H9 (cell line): ENCODE measurements around the gene CD52. TPM values are rescaled to one million over a fixed set of nuclear protein-coding genes. Genes with fewer than 3 reads are reported as not detected.

Experiments used
- DNase-seq: peaks from one replicate; pipeline ENCODE4 v3.0.0-alpha.2; 2017
- H2AFZ ChIP-seq: one replicate; pipeline ENCODE4 v1.6.1; 2013; ENCODE audit warnings: mild to moderate bottlenecking, low read length, control low read depth, moderate library complexity
- H2AK5ac ChIP-seq: 2 replicates; pipeline ENCODE4 v1.6.1; 2013; ENCODE audit warnings: low read length, control low read depth, mixed read lengths; ENCODE audit not compliant: insufficient read length
- H2BK120ac ChIP-seq: one replicate; pipeline ENCODE4 v1.6.1; 2013; ENCODE audit warnings: low read depth, mild to moderate bottlenecking, low read length, control low read depth, inconsistent platforms; ENCODE audit not compliant: poor library complexity, severe bottlenecking
- H2BK12ac ChIP-seq: 2 replicates; pipeline ENCODE4 v1.6.1; 2013; ENCODE audit warnings: low read length, control low read depth, mixed read lengths, low read depth; ENCODE audit not compliant: insufficient read length
- H2BK15ac ChIP-seq: 2 replicates; pipeline ENCODE4 v1.6.1; 2013; ENCODE audit warnings: low read depth, low read length, control low read depth
- H2BK20ac ChIP-seq: one replicate; pipeline ENCODE4 v1.6.1; 2013; ENCODE audit warnings: low read depth, mild to moderate bottlenecking, low read length, control low read depth, inconsistent platforms; ENCODE audit not compliant: poor library complexity, severe bottlenecking
- H2BK5ac ChIP-seq: 2 replicates; pipeline ENCODE4 v1.6.1; 2013; ENCODE audit warnings: low read length, control low read depth, mixed read lengths; ENCODE audit not compliant: insufficient read length
- H3K14ac ChIP-seq: 2 replicates; pipeline ENCODE4 v1.6.1; 2013; ENCODE audit warnings: low read length, control low read depth; ENCODE audit not compliant: insufficient read depth
- H3K18ac ChIP-seq: 2 replicates; pipeline ENCODE4 v1.6.1; 2013; ENCODE audit warnings: low read depth, mild to moderate bottlenecking, mixed read lengths, low read length, control low read depth; ENCODE audit not compliant: insufficient read length
- H3K23ac ChIP-seq: 2 replicates; pipeline ENCODE4 v1.6.1; 2013; ENCODE audit warnings: low read length, control low read depth, mixed read lengths, low read depth; ENCODE audit not compliant: insufficient read length
- H3K23me2 ChIP-seq: 2 replicates; pipeline ENCODE4 v1.6.1; 2013; ENCODE audit warnings: low read depth, mild to moderate bottlenecking, mixed read lengths, low read length, control low read depth; ENCODE audit not compliant: insufficient read length, poor library complexity, severe bottlenecking
- H3K27ac ChIP-seq: 2 replicates; pipeline ENCODE4 v1.5.1; 2013; ENCODE audit warnings: low read length, control low read depth, mixed read lengths, low read depth; ENCODE audit not compliant: insufficient read length
- H3K27me3 ChIP-seq: 2 replicates; pipeline ENCODE4 v1.6.1; 2013; ENCODE audit warnings: low read length, control low read depth, inconsistent platforms; ENCODE audit not compliant: insufficient read depth
- H3K4ac ChIP-seq: 2 replicates; pipeline ENCODE4 v1.6.1; 2013; ENCODE audit warnings: low read depth, mild to moderate bottlenecking, control low read depth, inconsistent platforms, low read length, moderate library complexity
- H3K4me1 ChIP-seq: 2 replicates; pipeline ENCODE4 v1.6.1; 2013; ENCODE audit warnings: low read length, control low read depth, inconsistent platforms; ENCODE audit not compliant: insufficient read depth
- H3K4me2 ChIP-seq: 2 replicates; pipeline ENCODE4 v1.6.1; 2013; ENCODE audit warnings: low read length, control low read depth, mixed read lengths; ENCODE audit not compliant: insufficient read length, insufficient read depth
- H3K56ac ChIP-seq: 2 replicates; pipeline ENCODE4 v1.6.1; 2013; ENCODE audit warnings: low read depth, mild to moderate bottlenecking, mixed read lengths, low read length, control low read depth; ENCODE audit not compliant: insufficient read length
- H3K79me1 ChIP-seq: 2 replicates; pipeline ENCODE4 v1.6.1; 2013; ENCODE audit warnings: low read depth, mild to moderate bottlenecking, moderate library complexity, low read length, control low read depth, inconsistent platforms; ENCODE audit not compliant: insufficient read depth, poor library complexity, severe bottlenecking
- H3K79me2 ChIP-seq: 2 replicates; pipeline ENCODE4 v1.6.1; 2013; ENCODE audit warnings: low read length, control low read depth, inconsistent platforms; ENCODE audit not compliant: insufficient read depth
- H3K9ac ChIP-seq: 2 replicates; pipeline ENCODE4 v1.6.1; 2013; ENCODE audit warnings: low read length, control low read depth, mixed read lengths; ENCODE audit not compliant: insufficient read length; ENCODE audit errors: extremely low read depth
- H3K9me3 ChIP-seq: one replicate; pipeline ENCODE4 v1.6.1; 2013; ENCODE audit warnings: low read depth, low read length, inconsistent platforms; ENCODE audit not compliant: control insufficient read depth
- H3T11ph ChIP-seq: one replicate; pipeline ENCODE4 v1.6.1; 2013; ENCODE audit warnings: mild to moderate bottlenecking, low read length, control low read depth, inconsistent platforms
- H4K20me1 ChIP-seq: one replicate; pipeline ENCODE4 v1.6.1; 2013; ENCODE audit not compliant: control insufficient read depth, insufficient read length, insufficient read depth
- H4K5ac ChIP-seq: 2 replicates; pipeline ENCODE4 v1.6.1; 2013; ENCODE audit warnings: low read depth, mild to moderate bottlenecking, mixed read lengths, low read length, control low read depth; ENCODE audit not compliant: insufficient read length
- H4K8ac ChIP-seq: replicated peaks from 2 replicates; pipeline ENCODE4 v1.6.1; 2013; ENCODE audit warnings: low read length, control low read depth, mixed read lengths, low read depth; ENCODE audit not compliant: insufficient read length
- H4K91ac ChIP-seq: 2 replicates; pipeline ENCODE4 v1.6.1; 2013; ENCODE audit warnings: low read depth, mild to moderate bottlenecking, moderate library complexity, mixed read lengths, low read length, control low read depth; ENCODE audit not compliant: insufficient read length
- H3K27ac Mint-ChIP-seq, 3 experiments: 2 replicates in 2 of 3; 3 replicates in 1 of 3; pipeline ENCODE4 v1.8.0; 2020 to 2021; ENCODE audit warnings: mixed read lengths in 3 of 3, mild to moderate bottlenecking in 1 of 3, moderate library complexity in 1 of 3
- H3K27me3 Mint-ChIP-seq: 2 replicates; pipeline ENCODE4 v1.8.0; 2021; ENCODE audit warnings: low read depth, mild to moderate bottlenecking, moderate library complexity, mixed read lengths
- H3K36me3 Mint-ChIP-seq, 3 experiments: 2 replicates in 2 of 3; 3 replicates in 1 of 3; pipeline ENCODE4 v1.8.0; 2020 to 2021; ENCODE audit warnings: low read depth in 3 of 3, mixed read lengths in 3 of 3; ENCODE audit not compliant: insufficient read depth in 1 of 3
- H3K4me1 Mint-ChIP-seq, 2 experiments: 2 replicates each; pipeline ENCODE4 v1.8.0; 2020; ENCODE audit warnings: mixed read lengths in 2 of 2
- H3K4me3 Mint-ChIP-seq, 2 experiments: 2 replicates in 1 of 2; 3 replicates in 1 of 2; pipeline ENCODE4 v1.8.0; 2020 to 2021; ENCODE audit warnings: mild to moderate bottlenecking in 2 of 2, mixed read lengths in 2 of 2, moderate library complexity in 1 of 2
- H3K9me3 Mint-ChIP-seq, 2 experiments: 2 replicates in 1 of 2; 3 replicates in 1 of 2; pipeline ENCODE4 v1.8.0; 2020; ENCODE audit warnings: mild to moderate bottlenecking in 2 of 2, mixed read lengths in 2 of 2, moderate library complexity in 1 of 2
- WGBS: extraction: QIAGEN DNeasy Blood & Tissue Kit; methylation state at CpG from one replicate; pipeline ENCODE4 v1.1.7; 2013; ENCODE audit warnings: missing lambda C conversion rate, low lambda C conversion rate, mixed read lengths; ENCODE audit not compliant: insufficient read length; ENCODE audit errors: extremely low coverage; 5-methylcytosine and 5-hydroxymethylcytosine counted together
- total RNA-seq: library from RNA; stranded (reverse); gene quantifications from 2 replicates; pipeline ENCODE4 v1.2.1, GENCODE V29; 2021
- TF ChIP-seq, protein P1 (sequence below): fragments of 200-600 bp; sonication (generic); conservative IDR thresholded peaks from 3 replicates; pipeline ENCODE4 v1.8.0; 2021; ENCODE audit warnings: antibody characterized with exemption, mild to moderate bottlenecking

Gene CD52
- total RNA-seq, 1 experiment from 2014 or later: 4.1 TPM

DNA sequence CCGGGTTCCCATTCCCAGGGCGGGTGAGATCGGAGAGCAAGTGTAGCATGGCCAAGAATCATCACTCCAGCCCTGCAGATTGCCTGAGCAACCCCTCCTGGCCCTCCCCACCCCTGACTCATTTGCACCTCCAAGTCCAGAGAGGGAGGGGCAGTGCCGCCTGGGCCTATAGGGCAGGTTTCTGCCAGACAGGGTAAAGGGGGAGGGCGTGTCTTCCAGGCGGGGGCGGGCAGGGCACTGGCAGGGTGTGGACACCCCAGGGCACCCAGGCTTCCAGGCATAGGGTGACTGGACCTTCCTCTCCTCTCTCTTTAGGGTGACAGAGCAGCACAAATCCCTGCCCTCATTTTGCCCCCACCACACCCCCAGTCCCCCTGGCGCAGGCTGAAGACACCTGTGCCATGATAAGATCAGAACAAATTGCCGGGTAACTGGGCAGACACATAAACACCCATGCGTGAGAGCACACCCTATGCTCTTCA lies 39.4 kb downstream of the CD52 start:
- no peak overlapping the region for H2BK15ac ChIP-seq
- no peak overlapping the region for H2BK120ac ChIP-seq
- no peak overlapping the region for H2AK5ac ChIP-seq
- no peak overlapping the region for H3K4me2 ChIP-seq
- H3K4ac ChIP-seq: no peak overlapping the region
- no peak overlapping the region for H4K8ac ChIP-seq
- WGBS: no CpG with 5 or more reads among the region's 10 CpGs
- no peak overlapping the region for H3K14ac ChIP-seq
- H3T11ph ChIP-seq: no peak overlapping the region
- no peak overlapping the region for H2BK12ac ChIP-seq
- H3K4me3 Mint-ChIP-seq: peak overlapping the region in 1 of 2 experiments; percentile 14; a peak in 1 of 5 replicates
- peaks cover 3% of the 10 kb centered on the region for H3K4me1 ChIP-seq
- no peaks in the 10 kb centered on the region for H4K20me1 ChIP-seq
- H2AFZ ChIP-seq: no peak overlapping the region
- H3K9ac ChIP-seq: no peak overlapping the region
- H3K9me3 Mint-ChIP-seq: no peaks in the 10 kb centered on the region; a peak in 1 of 5 replicates
- no peak overlapping the region for H4K5ac ChIP-seq
- peak; percentile 31 for DNase-seq
- H3K27ac ChIP-seq: no peak overlapping the region
- H3K27ac Mint-ChIP-seq: peak overlapping the region in 1 of 3 experiments; percentile 34; a peak in 1 of 7 replicates
- H3K27me3 ChIP-seq: no peaks in the 10 kb centered on the region; the same call in 1 of the 2 replicates
- H3K23ac ChIP-seq: no peak overlapping the region
- no peak overlapping the region for H3K56ac ChIP-seq
- no peaks in the 10 kb centered on the region for H3K79me1 ChIP-seq
- H3K18ac ChIP-seq: no peak overlapping the region
- peaks cover 36 to 51% of the 10 kb centered on the region in 2 experiments for H3K4me1 Mint-ChIP-seq
- H2BK20ac ChIP-seq: no peak overlapping the region
- peaks cover 40% of the 10 kb centered on the region for H3K27me3 Mint-ChIP-seq
- H3K79me2 ChIP-seq: no peaks in the 10 kb centered on the region
- no peak overlapping the region for H2BK5ac ChIP-seq
- TF ChIP-seq, protein P1, sequence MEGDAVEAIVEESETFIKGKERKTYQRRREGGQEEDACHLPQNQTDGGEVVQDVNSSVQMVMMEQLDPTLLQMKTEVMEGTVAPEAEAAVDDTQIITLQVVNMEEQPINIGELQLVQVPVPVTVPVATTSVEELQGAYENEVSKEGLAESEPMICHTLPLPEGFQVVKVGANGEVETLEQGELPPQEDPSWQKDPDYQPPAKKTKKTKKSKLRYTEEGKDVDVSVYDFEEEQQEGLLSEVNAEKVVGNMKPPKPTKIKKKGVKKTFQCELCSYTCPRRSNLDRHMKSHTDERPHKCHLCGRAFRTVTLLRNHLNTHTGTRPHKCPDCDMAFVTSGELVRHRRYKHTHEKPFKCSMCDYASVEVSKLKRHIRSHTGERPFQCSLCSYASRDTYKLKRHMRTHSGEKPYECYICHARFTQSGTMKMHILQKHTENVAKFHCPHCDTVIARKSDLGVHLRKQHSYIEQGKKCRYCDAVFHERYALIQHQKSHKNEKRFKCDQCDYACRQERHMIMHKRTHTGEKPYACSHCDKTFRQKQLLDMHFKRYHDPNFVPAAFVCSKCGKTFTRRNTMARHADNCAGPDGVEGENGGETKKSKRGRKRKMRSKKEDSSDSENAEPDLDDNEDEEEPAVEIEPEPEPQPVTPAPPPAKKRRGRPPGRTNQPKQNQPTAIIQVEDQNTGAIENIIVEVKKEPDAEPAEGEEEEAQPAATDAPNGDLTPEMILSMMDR: no peak
- H3K36me3 Mint-ChIP-seq: no peaks in the 10 kb centered on the region
- no peak overlapping the region for H4K91ac ChIP-seq
- peaks cover 4% of the 10 kb centered on the region for H3K23me2 ChIP-seq
- no peaks in the 10 kb centered on the region for H3K9me3 ChIP-seq
